ENCODE data around the gene ZBTB7A.

ZBTB7A gene

DNA sequence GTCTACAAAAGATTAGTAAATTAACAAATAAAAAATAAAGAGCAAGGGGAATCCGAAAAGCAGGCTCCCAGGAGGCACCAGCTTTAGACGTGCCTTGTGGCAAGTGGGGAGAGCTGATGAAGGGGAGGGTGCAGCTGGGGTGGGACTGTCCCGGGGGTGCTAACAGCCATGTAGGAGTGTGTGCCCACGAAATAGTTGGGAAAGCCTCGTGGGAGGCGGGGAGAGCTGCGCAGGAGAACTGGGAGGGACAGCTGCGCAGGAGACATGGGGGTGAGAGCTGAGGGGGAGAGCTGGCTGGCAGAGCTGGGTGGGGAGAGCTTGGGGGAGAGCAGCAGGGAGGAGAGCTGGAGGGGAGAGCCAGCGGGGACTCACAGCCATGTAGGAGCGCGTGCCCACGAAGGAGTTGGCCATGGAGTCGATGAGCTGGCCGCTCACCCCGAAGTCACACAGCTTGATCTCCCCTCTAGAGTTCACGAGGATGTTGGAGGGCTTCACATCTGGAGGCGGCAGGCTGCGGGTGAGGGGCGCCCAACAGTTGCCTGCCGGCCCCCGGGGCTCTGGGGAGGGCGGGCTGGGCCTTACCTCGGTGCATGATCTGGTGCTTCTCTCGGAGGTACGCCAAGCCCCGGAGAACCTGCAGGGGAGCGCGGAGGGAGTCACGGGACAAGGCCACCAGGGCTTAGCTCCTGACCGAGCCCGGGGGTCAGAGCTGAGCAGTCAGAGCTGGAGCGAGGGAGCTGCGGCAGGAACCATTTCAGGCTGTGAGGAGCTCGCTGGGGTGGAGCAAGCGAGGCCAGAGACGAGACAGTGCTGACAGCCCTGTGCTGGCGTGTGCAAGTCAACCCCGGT, 34.2 kb upstream of the ZBTB7A start:
- Histone ChIP-seq H3K27me3 (ENCODE audit: control insufficient read depth, insufficient read depth, low read length) (no peaks in the 10 kb centered on the region), H3K36me3 (ENCODE audit: control insufficient read depth, insufficient read depth, low read length) (peaks cover 57% of the 10 kb centered on the region), H3K4me3 (ENCODE audit: low read depth, low read length) (no peak overlapping the region), H3K9me3 (ENCODE audit: control insufficient read depth, insufficient read depth, low read length) (no peaks in the 10 kb centered on the region), H3K9ac (ENCODE audit: low read depth, low read length) (no peak overlapping the region), H3K4me1 (ENCODE audit: control insufficient read depth, insufficient read depth, low read length) (no peaks in the 10 kb centered on the region)

DNA sequence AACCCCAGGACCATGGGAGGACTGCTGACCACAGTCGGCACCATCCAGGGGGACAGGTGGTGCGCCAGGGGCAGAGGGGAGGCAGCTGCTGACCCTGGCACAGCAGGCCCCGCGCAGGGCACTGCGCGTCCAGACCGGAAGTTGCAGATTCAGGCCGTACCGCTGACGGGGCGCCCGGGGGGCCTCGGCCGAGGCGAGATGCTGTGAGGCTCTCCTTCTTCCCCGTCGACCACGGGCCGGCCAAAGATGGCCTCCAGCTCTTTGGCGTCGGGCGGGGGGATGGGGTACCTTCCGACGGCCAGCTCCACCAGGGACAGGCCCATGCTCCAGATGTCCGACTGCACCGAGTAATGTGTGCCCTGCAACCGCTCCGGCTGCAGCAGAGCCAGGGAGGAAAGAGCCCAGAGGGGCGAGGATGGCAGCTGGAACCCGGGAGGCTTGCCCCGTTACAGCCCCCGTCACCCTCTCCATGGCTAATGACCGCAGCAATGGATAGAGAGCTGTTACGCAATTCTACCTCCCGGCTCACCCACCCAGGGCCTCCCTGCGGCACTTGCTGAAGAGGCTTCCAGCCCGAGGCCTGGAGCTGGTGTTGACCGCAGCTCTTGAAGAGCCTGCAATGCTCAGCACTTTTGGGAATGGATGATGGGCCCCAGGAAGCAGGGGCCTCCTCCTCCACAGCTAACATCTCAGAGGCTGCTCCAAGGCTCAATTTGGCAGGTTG, 32.5 kb upstream of the ZBTB7A start:
- Histone ChIP-seq H3K4me1 (ENCODE audit: control insufficient read depth, insufficient read depth, low read length) (no peaks in the 10 kb centered on the region), H3K9ac (ENCODE audit: low read depth, low read length) (no peak overlapping the region), H3K27me3 (ENCODE audit: control insufficient read depth, insufficient read depth, low read length) (no peaks in the 10 kb centered on the region), H3K4me3 (ENCODE audit: low read depth, low read length) (no peak overlapping the region), H3K9me3 (ENCODE audit: control insufficient read depth, insufficient read depth, low read length) (no peaks in the 10 kb centered on the region), H3K36me3 (ENCODE audit: control insufficient read depth, insufficient read depth, low read length) (peaks cover 66% of the 10 kb centered on the region)

DNA sequence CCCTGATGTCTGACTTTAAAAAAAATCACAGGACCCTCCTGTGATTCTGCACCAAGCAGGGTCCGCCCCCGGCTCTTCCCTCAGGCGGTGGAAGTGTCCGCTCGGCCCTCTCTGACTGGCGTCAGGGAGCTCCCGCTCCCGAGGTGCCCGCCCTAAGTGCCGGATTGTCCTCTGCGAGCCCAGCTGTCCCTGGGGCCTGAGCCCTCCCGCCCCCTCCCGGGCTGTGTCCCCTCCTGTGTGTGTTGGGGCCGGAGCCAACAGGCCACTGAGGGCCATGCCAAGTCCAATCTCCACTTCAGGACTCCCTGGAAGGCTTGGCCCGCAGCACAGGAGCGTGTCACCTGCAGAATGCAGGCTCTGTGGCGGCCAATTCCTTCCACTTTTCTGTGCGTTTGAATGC, 31.8 kb upstream of the ZBTB7A start:
- Histone ChIP-seq H3K9ac (ENCODE audit: low read depth, low read length) (no peak overlapping the region), H3K4me1 (ENCODE audit: control insufficient read depth, insufficient read depth, low read length) (no peaks in the 10 kb centered on the region), H3K27me3 (ENCODE audit: control insufficient read depth, insufficient read depth, low read length) (no peaks in the 10 kb centered on the region), H3K36me3 (ENCODE audit: control insufficient read depth, insufficient read depth, low read length) (peaks cover 70% of the 10 kb centered on the region), H3K9me3 (ENCODE audit: control insufficient read depth, insufficient read depth, low read length) (no peaks in the 10 kb centered on the region), H3K4me3 (ENCODE audit: low read depth, low read length) (no peak overlapping the region)

DNA sequence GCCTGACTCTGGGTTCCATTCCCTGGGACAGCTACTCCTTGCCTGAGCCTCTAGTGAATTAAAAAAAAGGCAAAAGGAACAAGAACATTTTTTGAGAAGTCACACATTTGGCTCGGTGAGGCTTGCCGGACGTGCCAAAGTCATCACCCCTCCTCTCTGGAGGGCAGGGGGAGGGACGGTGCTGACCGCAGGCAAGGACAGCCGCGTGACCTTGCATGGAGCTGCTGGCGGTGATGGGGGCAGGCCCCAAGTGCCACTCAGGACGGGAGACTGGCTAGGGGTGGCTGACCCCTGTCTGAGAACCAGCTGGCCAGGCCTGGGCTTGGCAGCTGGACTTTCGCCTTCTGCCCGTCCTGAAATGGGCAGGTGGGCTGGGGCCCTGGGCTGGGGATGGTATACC, 30.8 kb upstream of the ZBTB7A start:
- H3K36me3 ChIP-seq (ENCODE audit: control insufficient read depth, insufficient read depth, low read length): peaks cover 66% of the 10 kb centered on the region
- H3K9ac ChIP-seq (ENCODE audit: low read depth, low read length): no peak overlapping the region
- H3K27me3 ChIP-seq (ENCODE audit: control insufficient read depth, insufficient read depth, low read length): no peaks in the 10 kb centered on the region
- H3K4me3 ChIP-seq (ENCODE audit: low read depth, low read length): no peak overlapping the region
- H3K9me3 ChIP-seq (ENCODE audit: control insufficient read depth, insufficient read depth, low read length): no peaks in the 10 kb centered on the region
- no peaks in the 10 kb centered on the region for H3K4me1 ChIP-seq (ENCODE audit: control insufficient read depth, insufficient read depth, low read length)

DNA sequence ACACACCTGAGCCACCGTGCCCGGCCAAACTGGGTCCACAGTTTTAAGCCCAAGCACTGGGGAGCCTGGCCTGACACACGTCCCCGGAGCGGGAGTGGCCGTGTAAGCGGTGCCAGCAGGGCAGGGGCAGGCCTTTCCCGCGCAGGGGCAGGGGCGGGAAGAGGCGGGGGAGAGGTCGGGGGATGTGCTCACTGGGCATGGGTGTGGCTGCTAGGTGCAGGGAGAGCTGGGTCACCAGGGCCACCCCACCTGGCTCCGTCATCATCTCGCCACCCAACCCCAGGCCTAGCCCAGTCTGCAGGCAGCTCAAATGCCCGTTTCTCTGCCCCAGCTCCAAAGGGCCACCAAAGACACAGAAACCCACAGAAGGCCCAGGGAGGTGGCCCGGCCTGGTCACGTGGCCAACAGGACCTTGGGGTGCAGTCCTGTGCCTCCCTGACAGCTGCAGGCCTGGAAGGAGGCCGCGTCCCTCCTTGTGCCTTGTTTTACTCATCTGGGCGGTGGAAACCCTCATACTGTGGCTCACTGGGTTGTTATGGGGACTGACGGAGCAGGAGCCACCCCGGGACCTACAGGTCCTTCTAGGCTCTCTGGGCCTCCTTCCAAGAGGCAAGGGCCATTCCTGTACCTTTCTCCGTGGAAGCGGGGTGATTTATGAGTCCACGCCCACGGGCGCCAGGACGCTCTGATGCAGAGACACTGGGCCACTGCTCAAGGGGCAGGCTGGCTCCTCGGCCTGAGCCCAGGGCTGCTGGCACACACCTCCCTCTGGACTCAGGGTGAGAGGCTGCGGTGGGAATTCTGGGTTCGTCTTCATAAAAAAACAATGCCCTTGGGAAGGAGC, 29.6 kb upstream of the ZBTB7A start:
- Histone ChIP-seq H3K9me3 (ENCODE audit: control insufficient read depth, insufficient read depth, low read length) (no peaks in the 10 kb centered on the region), H3K4me1 (ENCODE audit: control insufficient read depth, insufficient read depth, low read length) (no peaks in the 10 kb centered on the region), H3K4me3 (ENCODE audit: low read depth, low read length) (no peak overlapping the region), H3K27me3 (ENCODE audit: control insufficient read depth, insufficient read depth, low read length) (no peaks in the 10 kb centered on the region), H3K9ac (ENCODE audit: low read depth, low read length) (no peak overlapping the region), H3K36me3 (ENCODE audit: control insufficient read depth, insufficient read depth, low read length) (peaks cover 59% of the 10 kb centered on the region)

DNA sequence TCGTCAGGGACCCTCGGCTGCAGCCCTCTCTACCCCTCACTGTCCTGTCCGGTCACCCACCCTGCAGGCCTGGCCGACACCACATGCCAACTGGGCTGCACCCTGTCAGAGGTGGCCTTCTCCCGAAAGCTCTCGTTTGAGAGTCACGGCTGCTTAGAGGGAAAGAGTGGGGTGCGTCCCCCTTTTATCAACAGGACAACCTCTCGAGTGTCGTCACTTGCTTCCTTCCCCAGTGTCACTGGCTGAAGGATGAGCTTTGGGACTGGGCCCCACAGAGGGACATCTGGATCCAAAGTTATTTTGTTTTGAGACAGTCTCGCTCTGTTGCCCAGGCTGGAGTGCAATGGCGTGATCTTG, 28.8 kb upstream of the ZBTB7A start:
- no peak overlapping the region for H3K9ac ChIP-seq (ENCODE audit: low read depth, low read length)
- H3K27me3 ChIP-seq (ENCODE audit: control insufficient read depth, insufficient read depth, low read length): no peaks in the 10 kb centered on the region
- peaks cover 57% of the 10 kb centered on the region for H3K36me3 ChIP-seq (ENCODE audit: control insufficient read depth, insufficient read depth, low read length)

DNA sequence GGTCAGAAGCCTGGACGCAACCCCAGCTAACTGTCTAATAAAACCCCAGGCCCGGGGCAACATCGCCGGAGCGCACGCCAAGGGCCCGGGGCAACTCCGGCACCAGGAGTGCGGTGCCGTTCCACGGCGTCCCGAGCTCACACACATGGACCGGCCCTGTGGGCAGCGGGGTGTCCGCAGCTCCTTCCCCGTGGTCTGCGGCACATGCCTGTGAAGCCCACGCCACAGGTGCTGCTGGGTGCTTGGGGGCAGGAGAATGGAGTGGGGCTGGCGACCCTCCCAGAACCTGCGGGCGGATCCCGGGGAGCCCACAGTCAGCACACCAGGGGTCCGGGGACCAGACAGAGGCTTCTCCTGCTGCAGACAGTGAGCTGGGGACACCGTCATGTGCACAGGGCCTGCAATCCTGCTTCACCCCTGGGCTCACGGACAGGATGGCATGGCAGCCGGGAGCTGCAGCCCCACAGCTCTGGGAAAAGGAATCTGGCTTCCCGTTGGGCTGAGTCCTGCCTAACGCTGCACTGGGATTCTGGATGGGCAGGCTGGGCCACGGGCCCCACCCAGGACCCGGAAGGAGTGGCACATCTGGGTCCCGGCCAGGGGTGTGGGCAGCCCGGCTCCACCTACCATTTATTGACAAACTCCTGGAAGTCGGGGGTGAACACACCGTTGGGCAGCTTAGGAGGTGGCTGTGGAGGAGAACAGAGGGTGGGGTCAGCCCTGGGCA, 28.2 kb upstream of the ZBTB7A start:
- H3K36me3 ChIP-seq (ENCODE audit: control insufficient read depth, insufficient read depth, low read length): peaks cover 58% of the 10 kb centered on the region
- H3K4me3 ChIP-seq (ENCODE audit: low read depth, low read length): no peak overlapping the region

More for the DNA sequence above, 28.8 kb upstream of the ZBTB7A start:
- H3K4me1 ChIP-seq (ENCODE audit: control insufficient read depth, insufficient read depth, low read length): no peaks in the 10 kb centered on the region
- H3K4me3 ChIP-seq (ENCODE audit: low read depth, low read length): no peak overlapping the region
- no peaks in the 10 kb centered on the region for H3K9me3 ChIP-seq (ENCODE audit: control insufficient read depth, insufficient read depth, low read length)

DNA sequence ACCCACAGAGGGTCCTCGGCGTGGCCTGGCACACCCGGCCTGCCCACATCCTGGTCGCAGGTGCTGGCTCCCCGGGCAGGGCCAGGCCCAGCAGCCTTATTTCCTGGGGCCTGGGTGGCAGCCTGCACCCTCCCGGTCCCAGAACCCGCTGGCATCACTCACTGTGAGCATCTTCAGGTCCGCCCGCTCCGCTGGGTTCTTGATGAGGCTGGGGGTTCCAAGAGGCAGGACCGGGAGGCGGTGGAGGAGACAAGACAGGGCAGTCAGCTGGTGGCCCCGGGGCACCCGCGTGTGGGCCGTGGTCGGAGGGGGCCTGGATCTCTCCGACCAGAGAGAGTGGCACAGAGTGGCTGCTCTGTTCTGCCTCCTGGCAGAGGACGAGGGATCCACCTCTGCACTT, 27.6 kb upstream of the ZBTB7A start:
- no peaks in the 10 kb centered on the region for H3K4me1 ChIP-seq (ENCODE audit: control insufficient read depth, insufficient read depth, low read length)
- no peaks in the 10 kb centered on the region for H3K27me3 ChIP-seq (ENCODE audit: control insufficient read depth, insufficient read depth, low read length)
- peaks cover 61% of the 10 kb centered on the region for H3K36me3 ChIP-seq (ENCODE audit: control insufficient read depth, insufficient read depth, low read length)
- H3K4me3 ChIP-seq (ENCODE audit: low read depth, low read length): no peak overlapping the region
- H3K9me3 ChIP-seq (ENCODE audit: control insufficient read depth, insufficient read depth, low read length): no peaks in the 10 kb centered on the region
- no peak overlapping the region for H3K9ac ChIP-seq (ENCODE audit: low read depth, low read length)

More for the DNA sequence above, 28.2 kb upstream of the ZBTB7A start:
- Histone ChIP-seq H3K4me1 (ENCODE audit: control insufficient read depth, insufficient read depth, low read length) (no peaks in the 10 kb centered on the region), H3K9me3 (ENCODE audit: control insufficient read depth, insufficient read depth, low read length) (no peaks in the 10 kb centered on the region), H3K9ac (ENCODE audit: low read depth, low read length) (no peak overlapping the region), H3K27me3 (ENCODE audit: control insufficient read depth, insufficient read depth, low read length) (no peaks in the 10 kb centered on the region)

DNA sequence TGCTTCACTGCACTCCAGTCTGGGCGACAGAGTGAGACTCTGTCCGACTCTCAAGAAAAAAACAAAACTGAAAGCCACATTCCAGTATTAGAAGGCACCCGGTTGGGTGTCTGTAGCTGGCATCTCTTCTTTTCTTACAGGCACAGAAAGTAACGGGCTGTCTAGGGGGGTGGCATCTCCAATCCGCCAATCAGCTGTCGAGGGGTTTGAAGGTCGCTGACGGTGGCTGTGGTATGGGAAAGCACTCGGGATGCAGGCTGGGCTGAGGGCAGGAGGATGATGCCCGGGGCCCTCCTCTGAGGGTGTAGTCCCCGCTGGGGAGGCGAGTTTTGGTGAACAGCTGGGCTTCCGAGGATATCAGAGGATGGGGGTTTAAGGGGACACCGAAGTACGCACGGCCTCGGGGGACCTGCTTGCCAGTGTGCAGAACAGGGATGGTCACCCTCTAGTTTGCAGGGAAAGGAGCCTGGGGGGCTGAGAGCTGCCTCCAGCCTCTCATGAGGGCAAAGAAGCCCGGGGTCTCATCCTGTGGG, 27.0 kb upstream of the ZBTB7A start:
- Histone ChIP-seq H3K9me3 (ENCODE audit: control insufficient read depth, insufficient read depth, low read length) (no peaks in the 10 kb centered on the region), H3K4me3 (ENCODE audit: low read depth, low read length) (no peak overlapping the region), H3K36me3 (ENCODE audit: control insufficient read depth, insufficient read depth, low read length) (peaks cover 57% of the 10 kb centered on the region), H3K4me1 (ENCODE audit: control insufficient read depth, insufficient read depth, low read length) (no peaks in the 10 kb centered on the region), H3K27me3 (ENCODE audit: control insufficient read depth, insufficient read depth, low read length) (no peaks in the 10 kb centered on the region), H3K9ac (ENCODE audit: low read depth, low read length) (no peak overlapping the region)

DNA sequence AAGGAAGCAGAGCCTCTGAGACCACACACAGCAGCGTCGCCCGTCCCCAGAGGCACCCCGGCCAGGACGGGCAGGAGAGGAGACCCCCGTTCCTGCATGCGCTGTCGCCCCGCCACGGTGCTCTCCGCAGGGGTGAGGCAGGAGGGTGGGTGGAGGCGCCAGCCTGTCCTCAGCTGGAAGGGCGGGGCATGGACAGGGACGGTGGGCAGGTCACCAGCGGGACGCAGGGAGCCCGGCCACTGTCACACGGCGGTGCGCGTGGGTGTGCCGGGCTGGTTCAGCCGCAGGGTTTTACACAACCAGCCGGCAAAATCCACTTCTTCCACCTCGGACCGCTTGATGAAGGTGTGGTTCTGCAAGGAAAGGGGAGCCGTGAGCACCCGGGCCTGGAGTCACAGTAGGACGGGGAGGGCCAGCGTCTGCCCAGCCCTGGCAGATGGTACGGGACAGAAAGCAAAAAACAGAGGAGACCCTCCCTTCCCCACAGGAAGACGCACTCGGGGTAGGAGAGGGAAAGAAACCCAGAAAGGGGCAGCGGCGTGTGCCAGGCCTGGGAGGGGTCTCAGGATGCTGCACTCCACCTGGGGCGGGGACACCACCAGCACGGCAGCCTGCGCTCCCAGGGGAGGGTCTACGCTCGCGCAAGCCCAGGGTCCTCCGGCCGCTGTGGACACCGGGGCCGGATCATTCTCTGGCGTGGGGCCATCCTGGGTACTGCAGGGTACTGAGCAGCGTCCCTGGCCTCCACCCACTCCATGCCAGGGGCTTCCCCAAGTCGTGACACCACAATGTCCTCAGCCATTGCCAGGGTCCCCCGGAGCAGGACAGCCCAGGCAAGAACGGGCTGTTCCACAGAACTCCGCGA, 23.9 kb upstream of the ZBTB7A start:
- Histone ChIP-seq H3K36me3 (ENCODE audit: control insufficient read depth, insufficient read depth, low read length) (peaks cover 46% of the 10 kb centered on the region), H3K27me3 (ENCODE audit: control insufficient read depth, insufficient read depth, low read length) (no peaks in the 10 kb centered on the region), H3K9me3 (ENCODE audit: control insufficient read depth, insufficient read depth, low read length) (no peaks in the 10 kb centered on the region), H3K4me3 (ENCODE audit: low read depth, low read length) (no peak overlapping the region), H3K4me1 (ENCODE audit: control insufficient read depth, insufficient read depth, low read length) (no peaks in the 10 kb centered on the region), H3K9ac (ENCODE audit: low read depth, low read length) (no peak overlapping the region)
